ENCODE measurements around the gene CFC1B.
"Not testable (repeated sequence)": the region's sequence is repeated elsewhere in the genome, so short reads cannot be mapped to it uniquely, and the experiment has no call there.

CFC1B gene

DNA sequence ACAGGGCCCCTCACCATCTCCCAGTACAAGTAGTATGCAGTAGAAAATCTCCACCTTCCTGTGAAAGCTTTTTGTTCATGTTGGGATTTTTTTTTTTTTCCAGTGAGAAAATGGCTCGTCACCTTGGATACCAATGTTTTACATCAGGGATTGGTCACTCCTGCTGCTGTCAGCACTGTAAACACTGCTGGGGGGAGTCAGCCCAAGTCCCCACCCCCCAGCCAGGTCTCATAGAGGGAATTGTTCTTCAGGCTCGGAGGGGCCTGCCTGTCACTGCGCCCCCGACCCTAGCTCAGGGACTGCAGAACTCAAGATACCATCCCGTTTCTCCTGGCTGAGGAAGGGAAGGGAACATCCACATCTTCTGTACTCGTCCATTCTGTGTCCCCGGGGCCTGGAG, at the start of gene CFC1B:
TSS of gene CFC1B (plus strand) at position 231 of the 400 bp plus-strand sequence. CDS start 263 bp downstream, outside the sequence.
- not testable (repeated sequence) for DNase-seq (ENCODE audit: low spot score)

- DNase-seq (ENCODE audit: low spot score): not testable (repeated sequence)
These were observed 29.9 kb upstream of the CFC1B start for GRCh38 chr2:130491073-130491472.

- DNase-seq (ENCODE audit: low spot score): not testable (repeated sequence)
These were observed 11.8 kb upstream of the CFC1B start, which contains the start of gene POTEI for GRCh38 chr2:130509228-130509627. POTEI (minus strand) TSS chr2:130509328; CDS start chr2:130509235, 93 bp downstream.

DNA sequence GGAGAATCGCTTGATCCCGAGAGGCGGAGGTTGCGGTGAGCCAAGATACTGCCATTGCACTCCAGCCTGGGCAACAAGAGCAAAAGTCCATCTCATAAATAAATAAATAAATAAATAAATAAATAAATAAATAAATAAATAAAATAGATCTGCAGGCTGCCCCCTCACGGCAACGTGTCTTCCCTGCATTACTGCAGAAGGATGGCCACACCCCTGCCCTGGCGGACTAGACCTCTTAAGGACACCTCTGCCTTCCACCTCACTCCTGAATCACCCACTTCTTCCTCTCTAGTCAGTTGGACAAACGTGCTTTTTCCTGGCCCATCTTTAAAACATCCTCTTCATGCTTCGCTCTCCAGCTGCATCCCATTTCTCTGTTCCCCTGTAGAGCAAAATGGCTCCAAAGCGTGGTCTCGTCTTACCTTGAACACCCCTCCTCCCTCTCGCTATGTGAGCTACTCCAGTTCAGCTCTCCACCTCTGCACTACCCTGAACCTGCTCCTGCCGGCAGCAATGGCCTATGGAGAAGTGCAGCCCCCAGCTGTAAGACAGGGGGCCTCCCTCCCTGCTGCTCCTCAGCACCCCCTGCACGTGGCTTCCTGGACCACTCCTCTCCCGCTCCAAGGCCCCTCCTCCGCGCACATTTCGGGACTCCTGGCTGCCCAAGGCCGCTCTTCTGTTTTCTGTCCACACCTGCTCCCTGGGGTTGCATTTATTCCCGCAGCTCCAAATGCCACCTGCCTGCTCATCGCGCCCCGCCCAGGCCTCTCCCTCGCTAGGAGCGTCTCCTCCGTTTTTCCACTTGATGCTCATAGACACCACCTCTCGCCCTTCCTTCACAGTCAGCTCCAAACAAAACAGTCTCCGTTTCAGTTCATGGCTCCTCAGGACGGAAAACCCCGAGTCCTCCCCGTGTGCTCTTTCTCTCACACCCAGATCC, 9.9 kb upstream of the CFC1B start:
- DNase-seq (ENCODE audit: low spot score): not testable (repeated sequence)

- not testable (repeated sequence) for DNase-seq (ENCODE audit: low spot score)
These were observed 9.1 kb upstream of the CFC1B start for GRCh38 chr2:130511747-130512451.

GRCh38 chr2:130518516-130519106, 2.4 kb upstream of the CFC1B start:
- DNase-seq (ENCODE audit: low spot score): not testable (repeated sequence)

DNA sequence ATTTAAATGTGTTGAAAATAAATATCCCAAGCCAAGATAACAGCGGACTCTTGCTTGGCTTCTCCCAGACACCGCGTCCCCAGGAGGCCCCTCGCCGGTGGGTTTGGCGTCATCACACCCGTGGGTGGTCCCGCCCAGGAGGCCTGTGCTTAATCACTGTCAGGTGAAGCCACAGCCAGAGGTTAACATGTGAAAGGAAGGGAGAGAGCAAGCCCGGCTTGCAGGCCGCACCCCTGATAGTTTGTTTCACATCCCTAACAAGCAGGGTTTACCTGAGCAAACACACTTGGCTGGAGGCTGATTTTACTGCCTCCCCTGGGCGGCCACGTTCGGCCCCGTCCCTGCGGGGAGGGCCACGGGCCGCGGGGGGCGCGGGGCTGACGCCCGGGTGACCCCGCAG, 1.4 kb downstream of the CFC1B start:
- DNase-seq (ENCODE audit: low spot score): not testable (repeated sequence)

DNA sequence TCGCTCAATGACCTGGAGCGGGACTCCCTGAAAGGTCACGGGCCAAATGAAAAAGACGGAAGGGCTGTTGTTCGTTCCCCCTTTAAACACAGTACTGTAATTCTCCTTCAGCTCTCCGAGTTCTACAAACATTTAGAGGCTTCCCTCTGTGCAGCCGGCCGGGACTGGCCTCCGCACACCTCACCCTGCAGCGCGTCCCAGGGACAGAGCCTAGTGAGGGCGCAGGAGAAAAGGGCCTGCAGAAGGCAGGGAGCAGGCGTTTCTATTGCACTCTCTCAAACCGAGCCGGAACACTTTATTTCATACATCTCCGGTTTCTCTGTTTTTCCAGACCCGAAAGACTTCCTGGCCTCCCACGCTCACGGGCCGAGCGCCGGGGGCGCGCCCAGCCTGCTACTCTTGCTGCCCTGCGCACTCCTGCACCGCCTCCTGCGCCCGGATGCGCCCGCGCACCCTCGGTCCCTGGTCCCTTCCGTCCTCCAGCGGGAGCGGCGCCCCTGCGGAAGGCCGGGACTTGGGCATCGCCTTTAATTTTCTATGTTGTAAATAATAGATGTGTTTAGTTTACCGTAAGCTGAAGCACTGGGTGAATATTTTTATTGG, 6.4 kb downstream of the CFC1B start:
- DNase-seq (ENCODE audit: low spot score): not testable (repeated sequence)

DNA sequence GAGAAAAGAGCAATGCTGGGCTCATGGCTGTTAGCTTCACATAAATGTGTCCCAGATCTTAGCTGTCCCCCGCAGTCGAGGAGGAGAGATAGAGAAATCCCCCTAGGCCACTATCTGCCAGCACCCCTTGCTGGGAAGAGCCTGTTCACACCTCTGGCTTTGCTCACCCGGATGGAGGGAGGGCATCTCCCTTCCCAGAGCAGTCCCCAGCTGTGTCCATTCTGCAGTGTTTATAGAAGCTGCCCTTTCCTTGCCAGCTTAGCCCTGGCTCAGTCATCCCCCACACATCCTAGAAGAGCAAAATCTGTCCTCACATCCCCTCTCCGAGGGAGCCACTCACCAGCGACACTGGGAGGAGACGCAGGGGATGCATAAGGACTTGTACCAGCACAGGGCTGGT, 8.5 kb downstream of the CFC1B start:
- DNase-seq (ENCODE audit: low spot score): not testable (repeated sequence)

DNA sequence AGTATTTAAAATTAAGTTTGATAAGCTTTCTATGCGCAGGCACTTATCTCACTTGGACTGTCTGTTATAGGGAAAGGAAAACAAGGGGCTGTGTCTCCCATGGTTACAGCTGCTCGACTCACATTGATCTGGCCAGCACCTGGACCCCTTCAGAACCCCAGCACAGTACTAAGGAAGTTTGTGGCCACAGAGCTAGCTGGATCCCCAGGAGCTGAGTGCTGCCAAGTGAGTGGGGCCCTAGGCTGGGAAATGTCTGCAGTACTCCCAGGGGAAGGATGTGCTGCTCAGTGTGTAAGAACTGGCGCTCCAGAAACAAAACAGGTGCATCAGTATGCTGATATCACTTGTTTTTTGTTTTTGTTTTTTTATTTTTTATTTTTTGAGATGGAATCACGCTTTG, 9.2 kb downstream of the CFC1B start:
- not testable (repeated sequence) for DNase-seq (ENCODE audit: low spot score)

DNA sequence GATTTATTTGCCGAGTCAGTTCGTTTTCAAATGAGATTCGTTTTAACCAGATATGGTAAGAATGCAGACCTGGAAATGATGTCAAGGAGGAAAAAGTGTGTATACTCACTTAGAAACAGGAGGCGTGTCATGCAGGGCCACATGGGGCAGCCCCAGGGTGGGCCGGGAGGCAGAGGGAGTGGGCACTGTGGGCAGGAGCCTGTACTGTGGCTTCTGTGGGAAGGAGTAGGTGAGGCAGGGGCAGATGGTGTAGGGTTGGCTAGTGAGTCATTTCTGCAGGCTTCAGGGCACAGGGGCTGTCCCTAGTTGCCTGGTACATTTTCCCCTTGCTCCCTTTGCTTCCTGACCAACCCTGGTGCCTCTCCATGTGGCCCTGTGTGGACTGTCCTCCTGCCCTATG, 10.2 kb downstream of the CFC1B start:
- not testable (repeated sequence) for DNase-seq (ENCODE audit: low spot score)

DNA sequence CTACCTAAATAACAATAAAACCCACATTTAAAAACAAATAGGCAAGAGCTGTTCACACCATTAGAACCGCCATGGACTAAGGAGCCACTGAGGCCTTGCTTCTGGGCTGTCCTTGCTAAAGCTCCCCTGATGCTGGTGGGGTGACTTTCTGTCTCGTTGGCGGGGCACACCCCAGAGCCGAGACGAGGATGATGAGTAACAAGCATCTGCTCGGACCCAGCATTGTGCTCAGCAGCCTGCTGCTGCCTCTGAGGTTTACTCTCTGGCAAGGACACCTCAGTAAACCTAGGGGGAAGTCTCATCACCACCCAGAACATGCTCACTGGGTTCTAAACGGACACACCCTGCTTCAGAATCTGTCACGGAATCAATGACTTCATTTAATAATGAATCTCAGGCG, 10.7 kb downstream of the CFC1B start:
- not testable (repeated sequence) for DNase-seq (ENCODE audit: low spot score)

DNA sequence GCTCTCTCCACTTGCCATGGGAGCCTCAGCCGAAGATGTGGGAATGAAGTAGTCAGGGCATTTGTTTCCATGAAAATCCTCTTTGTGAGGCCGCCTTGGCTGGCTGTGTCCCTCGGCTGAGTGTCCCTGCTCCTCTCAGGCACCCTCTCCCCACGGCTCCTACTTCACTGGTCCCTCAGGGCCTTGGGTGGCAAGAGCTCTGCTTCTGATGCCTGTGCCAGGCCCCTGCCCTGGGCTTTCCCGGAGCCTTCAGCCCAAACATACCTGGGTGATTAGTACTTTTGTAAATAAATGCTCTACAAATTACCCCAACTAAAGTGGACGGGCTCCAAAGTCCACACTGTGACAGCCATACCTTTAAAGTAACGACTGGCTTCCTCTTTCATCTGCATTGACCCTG, 15.6 kb downstream of the CFC1B start:
- not testable (repeated sequence) for DNase-seq (ENCODE audit: low spot score)

DNA sequence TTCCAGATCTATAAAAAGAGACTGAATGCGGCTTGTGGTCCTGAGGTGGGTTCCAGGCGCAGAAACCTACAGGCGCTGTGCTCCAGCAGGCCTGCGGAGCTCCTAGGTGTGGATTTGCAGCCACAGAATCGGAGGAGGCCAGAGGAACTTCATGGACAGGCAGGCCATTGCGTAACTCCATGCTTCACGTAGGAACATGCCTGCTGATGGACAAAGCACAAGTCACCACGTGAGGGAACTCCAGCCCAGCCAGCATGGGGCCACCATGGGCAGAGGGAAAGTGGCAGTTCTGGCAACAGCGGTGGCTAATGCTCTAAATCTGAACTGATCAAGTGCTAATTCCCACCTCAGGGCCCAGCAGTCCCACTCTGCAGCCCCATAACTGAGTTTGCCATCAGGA, 17.2 kb downstream of the CFC1B start:
- DNase-seq (ENCODE audit: low spot score): not testable (repeated sequence)

GRCh38 chr2:130542789-130543188, 21.8 kb downstream of the CFC1B start:
- DNase-seq (ENCODE audit: low spot score): not testable (repeated sequence)

- not testable (repeated sequence) for DNase-seq (ENCODE audit: low spot score)
These were observed 22.9 kb downstream of the CFC1B start for GRCh38 chr2:130543785-130544528.

- DNase-seq (ENCODE audit: low spot score): not testable (repeated sequence)
These were observed 24.0 kb downstream of the CFC1B start for GRCh38 chr2:130544978-130545377.

DNA sequence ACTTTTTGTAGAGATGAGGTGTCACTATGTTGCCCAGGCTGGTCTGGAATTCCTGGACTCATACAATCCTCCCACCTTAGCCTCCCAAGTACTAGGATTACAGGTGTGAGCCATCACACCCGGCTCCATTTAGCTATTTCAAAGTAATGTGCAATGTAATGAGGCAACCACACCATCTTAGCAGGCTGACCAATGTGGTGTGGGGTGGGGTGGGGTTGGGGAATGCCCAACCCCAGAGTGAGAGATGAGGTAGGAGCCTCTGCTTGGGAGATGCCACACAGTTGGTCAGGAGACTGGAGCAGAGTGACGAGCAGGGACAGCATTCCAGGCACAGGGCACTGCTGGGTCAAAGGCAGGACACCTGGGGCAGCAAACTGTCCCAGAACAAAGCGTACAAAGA, 27.4 kb downstream of the CFC1B start:
- not testable (repeated sequence) for DNase-seq (ENCODE audit: low spot score)

DNA sequence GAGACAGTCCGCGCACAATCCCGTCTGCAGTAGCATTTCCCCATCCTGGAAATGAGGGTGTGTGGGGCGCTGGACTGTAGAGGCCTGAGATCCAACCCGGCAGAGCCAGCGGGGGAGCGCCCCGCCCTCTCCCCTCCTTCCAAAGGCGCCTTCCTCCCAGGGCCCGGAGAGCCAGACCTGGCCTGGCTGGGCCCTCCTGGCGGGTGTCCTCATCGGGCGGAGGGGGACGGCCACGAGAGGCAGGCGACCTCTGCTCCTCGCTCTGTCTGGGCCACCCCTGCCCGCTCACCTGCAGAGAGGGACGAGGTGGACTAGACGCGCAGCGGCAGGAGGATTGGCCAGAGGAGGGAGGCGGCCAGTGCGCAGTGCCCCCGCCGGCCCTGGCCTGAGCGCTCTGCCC, 28.5 kb downstream of the CFC1B start:
- DNase-seq (ENCODE audit: low spot score): not testable (repeated sequence)

DNA sequence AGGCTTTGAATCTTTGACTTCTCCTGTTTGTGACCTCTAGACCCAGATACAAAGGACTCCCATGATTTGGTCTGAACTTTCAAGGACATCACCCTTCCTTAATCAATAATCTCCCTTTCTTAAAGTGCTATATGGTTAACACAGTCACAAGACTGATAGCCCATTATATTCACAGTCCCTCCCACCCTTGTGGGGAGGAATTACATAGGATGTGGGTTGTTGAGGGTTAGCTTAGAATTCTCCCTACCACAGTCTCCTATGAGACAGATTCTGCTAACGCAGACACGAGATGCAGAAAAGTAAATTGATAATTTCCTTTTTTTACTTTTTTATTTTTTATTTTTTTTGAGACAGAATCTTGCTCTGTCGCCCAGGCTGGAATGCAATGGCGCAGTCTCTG, 33.2 kb downstream of the CFC1B start:
- DNase-seq (ENCODE audit: low spot score): not testable (repeated sequence)

- DNase-seq (ENCODE audit: low spot score): not testable (repeated sequence)
These were observed 35.4 kb downstream of the CFC1B start for GRCh38 chr2:130556441-130556840.
